Embryonic facial prominence (tissue), 1 donor: ENCODE results near the gene ABLIM2.
"Not testable (repeated sequence)": the region's sequence is repeated elsewhere in the genome, so short reads cannot be mapped to it uniquely, and the experiment has no call there.

Experiments
- DNase-seq: peaks from one replicate; pipeline ENCODE4 v3.0.0-alpha.2; 2016; ENCODE audit errors: extremely low spot score

Gene ABLIM2

DNA sequence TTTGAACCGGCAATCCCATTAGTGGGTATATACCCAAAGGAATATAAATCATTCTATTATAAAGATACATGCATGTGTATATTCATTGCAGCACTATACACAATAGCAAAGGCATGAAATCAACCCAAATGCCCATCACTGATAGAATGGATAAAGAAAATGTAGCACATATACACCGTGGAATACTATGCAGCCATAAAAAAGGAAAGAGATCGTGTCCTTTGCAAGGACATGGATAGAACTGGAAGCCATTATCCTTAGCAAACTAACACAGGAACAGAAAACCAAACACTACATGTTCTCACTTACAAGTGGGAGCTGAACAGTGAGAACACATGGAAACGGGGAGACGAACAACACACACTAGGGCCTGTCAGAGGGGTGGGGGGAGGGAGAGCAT lies 18.9 kb downstream of the ABLIM2 start:
- DNase-seq = not testable (repeated sequence)

DNA sequence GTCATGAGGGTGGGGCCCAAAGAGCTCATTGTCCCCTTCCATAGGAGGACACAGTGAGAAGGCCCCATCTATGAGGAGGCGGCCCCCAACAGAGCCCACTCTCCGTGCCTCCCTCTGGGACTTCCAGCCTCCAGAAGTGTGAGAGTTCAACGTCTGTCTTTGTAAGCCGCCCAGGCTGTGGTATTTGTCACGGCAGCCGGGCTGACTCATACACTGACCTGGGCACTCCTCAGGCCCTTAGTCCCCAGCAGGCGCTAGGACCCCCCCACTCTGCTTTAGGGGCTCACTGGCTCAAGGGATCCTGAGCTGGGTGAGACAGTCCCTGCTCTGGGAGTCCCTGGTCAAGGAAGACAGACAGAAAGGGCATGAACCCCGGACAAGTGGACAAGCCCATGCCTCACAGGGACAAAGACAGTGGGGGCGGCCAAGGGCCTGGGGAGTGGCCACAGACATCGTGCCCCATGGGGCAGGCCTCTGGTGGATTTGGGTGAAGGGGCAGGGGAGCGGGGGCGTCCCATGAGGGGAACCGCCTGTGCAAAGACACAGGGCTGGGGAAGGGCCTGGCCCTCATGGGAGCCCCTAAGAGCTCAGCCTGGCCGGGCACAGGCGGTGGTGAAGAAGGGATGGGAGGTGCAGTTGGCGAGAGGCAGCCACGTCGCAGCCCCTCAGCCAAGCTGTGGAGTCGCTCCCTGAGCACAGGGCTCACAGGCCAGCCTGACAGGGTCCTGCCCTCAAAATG lies 21.5 kb downstream of the ABLIM2 start:
- DNase-seq = no peak

DNA sequence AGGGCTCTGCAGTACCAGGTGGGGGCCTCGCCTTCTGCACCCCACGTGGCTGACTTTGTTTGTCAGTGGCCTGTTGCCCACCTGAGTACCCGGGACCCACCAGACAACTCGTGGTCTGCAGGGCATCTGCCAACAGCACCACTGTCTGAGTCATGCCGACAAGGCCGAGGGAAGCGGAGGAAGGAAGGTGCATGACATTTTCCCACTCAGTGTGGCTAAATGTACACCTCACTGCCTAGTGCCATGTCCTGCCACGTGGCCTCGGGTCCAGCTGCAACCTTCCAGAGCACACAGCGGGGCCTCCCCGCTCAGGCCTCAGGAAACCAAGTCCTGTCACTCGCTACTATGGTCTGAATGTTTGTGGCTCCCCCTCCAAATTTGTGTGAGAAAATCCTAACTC lies 22.1 kb downstream of the ABLIM2 start:
- no peak for DNase-seq

GRCh38 chr4:8135666-8136065 lies 22.9 kb downstream of the ABLIM2 start:
- no peak for DNase-seq

- no peak for DNase-seq
These were observed 24.6 kb downstream of the ABLIM2 start for GRCh38 chr4:8133897-8134563.

GRCh38 chr4:8132947-8133705 lies 25.5 kb downstream of the ABLIM2 start:
- no peak for DNase-seq

DNA sequence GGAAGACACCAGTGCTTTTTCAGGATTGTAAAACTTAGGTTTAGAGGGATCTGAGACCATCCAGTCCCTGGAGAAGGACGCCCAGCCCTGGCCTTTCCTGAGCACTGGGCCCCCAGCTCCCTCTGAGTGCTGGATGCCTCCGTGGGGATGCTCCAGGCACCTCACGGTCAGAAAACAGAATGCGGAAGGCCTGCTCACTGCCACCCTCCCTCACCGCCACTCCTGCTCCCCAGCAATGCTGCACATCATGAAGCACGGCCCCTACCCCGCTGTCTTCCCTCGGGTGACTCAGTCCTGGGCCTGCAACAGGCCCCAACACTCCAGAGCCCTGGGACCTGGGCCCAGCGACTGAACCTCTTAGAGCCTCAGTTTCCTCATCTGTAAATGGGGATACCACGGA lies 26.2 kb downstream of the ABLIM2 start:
- no peak for DNase-seq

DNA sequence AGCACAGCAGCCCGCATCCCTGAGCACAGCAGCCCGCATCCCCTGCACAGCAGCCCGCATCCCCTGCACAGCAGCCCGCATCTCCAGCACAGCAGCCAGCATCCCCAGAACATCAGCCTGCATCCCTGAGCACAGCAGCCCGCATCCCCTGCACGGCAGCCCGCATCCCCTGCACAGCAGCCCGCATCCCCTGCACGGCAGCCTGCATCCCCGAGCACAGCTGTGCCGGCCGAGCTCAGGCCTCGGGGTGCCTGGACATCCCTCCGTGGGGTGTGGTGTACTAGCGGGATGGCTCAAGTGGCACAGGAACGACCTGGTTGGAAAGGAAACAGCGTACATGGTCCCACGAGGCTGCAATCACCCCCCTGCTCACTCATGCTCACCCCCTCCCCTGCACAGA lies 26.8 kb downstream of the ABLIM2 start:
- DNase-seq = no peak

DNA sequence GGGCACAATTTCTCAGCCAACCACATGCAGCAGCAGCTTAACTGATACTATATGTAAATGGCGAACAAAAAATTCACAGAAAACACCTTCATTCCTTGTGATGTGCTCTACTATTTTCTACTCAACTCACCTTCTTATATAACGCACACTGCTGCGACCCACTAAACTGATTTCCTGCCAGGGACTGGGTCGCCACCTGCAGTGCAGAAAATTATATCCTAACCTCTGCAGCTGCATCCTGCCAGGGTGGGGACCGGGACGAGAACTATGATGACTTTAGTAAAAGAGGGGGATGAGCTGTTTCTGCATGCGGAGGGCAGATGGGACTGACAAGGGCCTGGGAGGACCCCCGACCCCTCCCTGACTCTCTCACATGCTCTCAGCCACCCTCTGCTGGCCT lies 27.4 kb downstream of the ABLIM2 start:
- no peak for DNase-seq

DNA sequence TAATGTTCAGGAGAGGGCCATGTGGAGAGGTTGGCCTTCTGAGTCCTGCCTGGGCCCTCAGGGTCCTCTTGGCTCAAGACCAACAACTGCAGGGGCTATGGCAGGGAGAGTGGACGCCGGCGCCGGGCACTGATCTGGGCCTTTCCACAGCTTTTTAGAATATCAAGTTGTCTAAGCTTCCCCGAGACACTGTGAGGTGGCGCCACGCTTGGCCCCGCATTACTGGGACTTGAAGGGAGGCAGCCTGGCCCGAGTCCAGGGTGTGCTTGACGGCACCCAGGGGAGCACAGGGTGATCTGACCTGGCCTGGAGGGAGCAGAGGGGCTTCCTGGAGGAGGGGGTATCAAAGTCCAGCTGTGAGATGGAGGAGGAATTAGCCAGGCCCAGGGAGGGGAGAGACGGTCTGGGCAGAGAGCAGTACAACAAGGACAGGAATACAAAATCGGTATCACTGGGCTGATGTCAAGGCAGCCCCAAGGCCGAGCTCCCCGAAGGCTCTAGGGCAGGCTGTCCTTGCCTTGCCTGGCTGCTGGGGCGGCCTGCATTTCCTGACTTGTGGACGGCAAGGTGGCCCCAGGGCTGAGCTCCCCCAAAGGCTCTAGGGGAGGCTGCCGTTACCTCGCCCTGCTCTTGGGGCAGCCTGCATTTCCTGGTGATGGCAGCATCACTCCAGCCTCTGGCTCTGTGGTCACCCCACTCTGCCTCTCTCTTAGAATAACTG lies 28.1 kb downstream of the ABLIM2 start:
- DNase-seq = no peak

GRCh38 chr4:8129785-8130184 lies 28.8 kb downstream of the ABLIM2 start:
- no peak for DNase-seq

GRCh38 chr4:8129136-8129535 lies 29.5 kb downstream of the ABLIM2 start:
- DNase-seq = no peak

DNA sequence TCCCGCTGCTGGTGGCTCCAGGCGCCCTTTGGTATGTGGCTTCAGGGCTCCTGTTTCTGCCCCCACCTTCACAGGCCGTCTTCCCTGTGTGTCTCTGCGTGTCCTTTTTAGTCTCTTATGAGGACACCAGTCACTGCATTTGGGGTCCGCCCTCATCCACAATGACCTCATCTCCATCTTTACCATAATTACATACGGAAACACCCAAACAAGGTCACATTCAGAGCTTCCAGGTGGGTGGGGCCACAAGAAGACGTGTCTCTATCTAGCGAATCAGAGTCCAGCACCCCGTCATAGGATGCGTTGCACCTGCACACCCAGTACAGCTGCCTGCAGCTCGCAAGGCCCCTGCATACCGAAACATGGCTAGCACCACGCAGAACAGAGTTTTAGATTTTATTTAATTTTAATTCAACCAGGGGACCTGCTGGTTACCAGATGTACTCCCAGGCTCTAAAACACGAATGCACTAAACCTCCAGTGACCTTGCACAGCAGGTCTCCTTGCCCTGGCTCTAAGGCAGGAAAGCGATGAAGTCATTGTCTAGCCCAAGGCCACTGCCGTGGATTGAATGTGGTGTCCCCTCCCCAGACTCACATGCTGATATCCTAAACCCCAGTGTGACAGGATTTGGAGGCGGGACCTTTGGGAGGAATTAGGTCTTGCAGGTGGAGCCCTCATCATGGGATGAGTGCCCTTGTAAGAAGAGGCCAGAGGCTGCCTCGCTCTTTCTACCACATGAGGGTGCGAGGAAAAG lies 30.3 kb downstream of the ABLIM2 start:
- DNase-seq = no peak

GRCh38 chr4:8127051-8127826 lies 31.4 kb downstream of the ABLIM2 start:
- no peak for DNase-seq

DNA sequence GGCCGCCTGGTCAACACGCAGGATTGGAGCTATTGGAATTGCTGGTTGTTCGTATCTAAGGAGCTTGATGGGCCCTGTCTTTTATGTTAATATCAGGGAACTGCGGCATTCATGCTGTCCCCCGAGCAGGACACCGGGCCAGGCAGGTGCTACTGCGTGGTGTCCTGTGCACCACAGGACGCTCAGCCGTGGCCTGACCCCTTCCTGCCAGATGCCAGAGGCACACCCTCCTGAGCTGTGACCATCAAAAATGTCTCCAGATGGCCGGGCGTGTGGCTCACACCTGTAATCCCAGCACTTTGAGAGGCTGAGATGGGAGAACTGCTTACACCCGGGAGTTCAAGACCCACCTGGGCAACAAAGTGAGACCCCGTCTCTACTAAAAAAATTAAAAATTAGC lies 32.1 kb downstream of the ABLIM2 start:
- DNase-seq = no peak

- no peak for DNase-seq
These were observed 33.0 kb downstream of the ABLIM2 start for GRCh38 chr4:8125526-8126056.

- no peak for DNase-seq
These were observed 34.7 kb downstream of the ABLIM2 start for GRCh38 chr4:8123870-8124269.

DNA sequence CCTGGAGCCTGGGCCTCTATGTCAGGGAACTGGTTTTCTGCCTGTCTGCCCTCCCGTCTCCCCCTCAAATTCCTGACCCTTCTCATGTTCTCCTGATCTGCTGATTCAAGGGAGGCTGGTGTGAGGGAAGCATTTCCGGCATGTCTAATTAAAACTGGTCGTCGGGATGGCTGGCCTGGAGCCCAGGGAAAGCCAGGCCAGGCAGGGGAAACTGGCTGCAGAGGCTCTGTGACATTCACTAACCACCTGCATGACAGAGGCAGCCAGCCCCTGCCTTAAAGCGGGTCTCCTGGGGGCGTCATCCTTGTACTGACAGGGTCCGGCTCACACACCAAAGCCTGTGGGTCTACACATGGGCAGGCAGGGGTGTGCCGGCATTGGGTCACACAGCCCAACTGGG lies 35.2 kb downstream of the ABLIM2 start:
- DNase-seq = no peak

DNA sequence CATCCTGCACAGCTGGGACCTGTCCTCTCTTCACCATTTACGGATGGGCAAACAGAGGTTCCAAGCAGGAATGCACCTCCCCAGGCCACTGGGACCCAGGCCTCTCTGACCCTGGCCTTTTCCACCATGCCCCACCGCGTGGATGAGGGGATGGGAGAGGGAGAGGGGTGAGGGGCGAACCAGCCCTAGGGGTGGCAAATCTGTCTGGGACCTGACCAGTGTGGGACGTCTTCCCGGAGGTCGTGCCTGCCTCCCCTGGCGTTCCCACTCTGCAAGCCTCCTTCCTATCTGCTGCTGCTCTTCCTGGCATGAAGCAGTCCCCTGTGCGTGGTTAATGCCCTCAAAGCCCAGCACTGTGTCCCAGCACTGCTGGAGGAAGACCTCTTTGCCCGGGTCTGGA lies 35.9 kb downstream of the ABLIM2 start:
- DNase-seq = no peak

GRCh38 chr4:8121292-8122015 lies 37.2 kb downstream of the ABLIM2 start:
- DNase-seq = no peak
